ENCODE measurements around the gene CACNA2D4. TPM values are rescaled to one million over a fixed set of nuclear protein-coding genes. Genes with fewer than 3 reads are reported as not detected.

CACNA2D4 gene
- total RNA-seq, 4 donors from 2014 or later = 1.5 to 2.6 (median 2.0) TPM

- H3K27me3 ChIP-seq = no peaks in the 10 kb centered on the region
- no peaks in the 10 kb centered on the region for H3K4me1 ChIP-seq
- WGBS, 2 donors = 80 to 83% methylated on average over 1 to 2 of the region's 2 CpGs
- DNase-seq = no peak
- no peak overlapping the region for H3K4me3 ChIP-seq (replicated peaks in 1 of 3)
- no peaks in the 10 kb centered on the region for H3K9me3 ChIP-seq
- no peaks in the 10 kb centered on the region for H3K36me3 ChIP-seq
- no peak overlapping the region for H3K27ac ChIP-seq
- intact Hi-C loops (cut with DNase I) = no loop called here
- TF ChIP-seq POLR2A (IDR thresholded peaks at IDR 0.05) = no peak
- TF ChIP-seq, protein P1, sequence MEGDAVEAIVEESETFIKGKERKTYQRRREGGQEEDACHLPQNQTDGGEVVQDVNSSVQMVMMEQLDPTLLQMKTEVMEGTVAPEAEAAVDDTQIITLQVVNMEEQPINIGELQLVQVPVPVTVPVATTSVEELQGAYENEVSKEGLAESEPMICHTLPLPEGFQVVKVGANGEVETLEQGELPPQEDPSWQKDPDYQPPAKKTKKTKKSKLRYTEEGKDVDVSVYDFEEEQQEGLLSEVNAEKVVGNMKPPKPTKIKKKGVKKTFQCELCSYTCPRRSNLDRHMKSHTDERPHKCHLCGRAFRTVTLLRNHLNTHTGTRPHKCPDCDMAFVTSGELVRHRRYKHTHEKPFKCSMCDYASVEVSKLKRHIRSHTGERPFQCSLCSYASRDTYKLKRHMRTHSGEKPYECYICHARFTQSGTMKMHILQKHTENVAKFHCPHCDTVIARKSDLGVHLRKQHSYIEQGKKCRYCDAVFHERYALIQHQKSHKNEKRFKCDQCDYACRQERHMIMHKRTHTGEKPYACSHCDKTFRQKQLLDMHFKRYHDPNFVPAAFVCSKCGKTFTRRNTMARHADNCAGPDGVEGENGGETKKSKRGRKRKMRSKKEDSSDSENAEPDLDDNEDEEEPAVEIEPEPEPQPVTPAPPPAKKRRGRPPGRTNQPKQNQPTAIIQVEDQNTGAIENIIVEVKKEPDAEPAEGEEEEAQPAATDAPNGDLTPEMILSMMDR (IDR thresholded peaks at IDR 0.05) = no peak
Observed at GRCh38 chr12:1890810-1891209, 27.6 kb downstream of the CACNA2D4 start.

DNA sequence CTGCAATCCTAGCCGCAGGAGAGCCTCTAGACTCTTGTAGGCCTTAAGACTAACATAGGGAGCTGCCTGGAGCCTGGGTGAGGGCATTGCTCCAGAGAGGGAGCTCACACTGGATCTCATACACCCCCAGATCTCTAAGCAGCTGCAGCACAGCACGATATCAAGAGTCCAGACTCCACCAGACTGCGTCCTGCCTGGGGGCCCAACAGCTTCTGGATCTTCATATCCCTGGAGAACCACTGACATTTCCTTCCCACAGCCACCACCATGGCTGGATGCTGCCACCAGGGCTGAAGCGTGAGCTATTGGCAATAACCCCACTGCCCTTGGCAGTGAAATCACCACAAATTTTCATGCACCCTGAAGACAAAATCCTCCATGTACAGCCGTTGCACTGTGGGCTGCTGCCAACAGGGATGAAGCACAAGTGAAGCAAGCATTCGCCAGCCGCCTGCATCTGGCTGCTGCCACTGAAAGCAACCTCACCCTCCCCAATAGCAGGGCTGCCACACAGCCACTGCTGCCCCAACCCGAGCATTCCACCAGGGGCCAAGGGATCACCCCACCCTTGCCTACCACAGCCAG, 28.2 kb downstream of the CACNA2D4 start:
- H3K27ac ChIP-seq = no peak overlapping the region
- intact Hi-C loops (cut with DNase I) = no loop called here
- no peaks in the 10 kb centered on the region for H3K4me1 ChIP-seq
- no peak for DNase-seq
- H3K36me3 ChIP-seq = no peaks in the 10 kb centered on the region
- TF ChIP-seq, protein P1 (IDR thresholded peaks at IDR 0.05) = no peak
- no peak for TF ChIP-seq POLR2A (IDR thresholded peaks at IDR 0.05)
- no peak overlapping the region for H3K4me3 ChIP-seq (replicated peaks in 1 of 3)
- H3K9me3 ChIP-seq = no peaks in the 10 kb centered on the region
- WGBS, 2 donors = 81 to 96% methylated on average over 5 to 7 of the region's 8 CpGs
- H3K27me3 ChIP-seq = no peaks in the 10 kb centered on the region

GRCh38 chr12:1888923-1889322, 29.5 kb downstream of the CACNA2D4 start:
- Histone ChIP-seq H3K9me3 (no peaks in the 10 kb centered on the region), H3K4me1 (no peaks in the 10 kb centered on the region), H3K36me3 (no peaks in the 10 kb centered on the region), H3K4me3 (replicated peaks in 1 of 3) (no peak overlapping the region), H3K27ac (no peak overlapping the region), H3K27me3 (no peaks in the 10 kb centered on the region)
- WGBS, 2 donors = 89 to 93% methylated on average over 3 of the region's 3 CpGs
- intact Hi-C loops (cut with DNase I) = no loop called here
- no peak for DNase-seq
- TF ChIP-seq POLR2A (IDR thresholded peaks at IDR 0.05) = no peak
- TF ChIP-seq, protein P1 (IDR thresholded peaks at IDR 0.05) = no peak

DNA sequence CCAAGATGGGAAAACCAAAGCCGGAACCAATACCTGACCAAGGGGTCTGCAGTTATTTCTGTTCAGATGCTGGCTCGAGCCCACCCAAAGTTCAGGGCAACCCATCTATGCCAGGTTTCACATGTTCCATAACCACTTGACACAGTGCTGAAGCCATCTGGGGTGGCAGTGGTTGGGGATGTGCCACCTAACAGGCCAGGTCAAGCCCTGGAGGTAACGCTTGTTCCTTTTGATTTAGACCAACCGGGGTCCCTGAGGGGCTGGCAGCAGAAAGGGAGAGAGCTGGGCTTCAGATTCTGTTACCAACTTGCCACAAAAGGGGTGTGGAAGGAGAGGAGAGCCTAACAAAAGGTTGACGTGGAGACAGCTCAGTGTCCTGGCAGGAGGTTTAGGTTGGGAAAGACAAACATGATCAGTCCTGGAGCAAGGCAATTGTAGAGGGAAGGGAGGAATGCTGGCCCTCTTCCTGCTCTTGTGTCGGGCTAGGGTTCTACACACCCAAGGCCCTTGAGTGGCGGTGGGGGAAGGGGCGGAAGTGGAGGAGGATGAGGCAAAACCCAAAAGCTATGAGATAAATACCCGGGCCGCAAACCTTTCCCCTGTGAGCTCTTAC, 31.9 kb downstream of the CACNA2D4 start:
- Histone ChIP-seq H3K36me3 (no peaks in the 10 kb centered on the region), H3K27ac (no peak overlapping the region), H3K4me1 (no peaks in the 10 kb centered on the region), H3K9me3 (no peaks in the 10 kb centered on the region), H3K27me3 (no peaks in the 10 kb centered on the region), H3K4me3 (replicated peaks in 1 of 3) (no peak overlapping the region)
- no peak for DNase-seq
- intact Hi-C loops (cut with DNase I) = no loop called here
- TF ChIP-seq, protein P1 (IDR thresholded peaks at IDR 0.05) = no peak
- TF ChIP-seq POLR2A (IDR thresholded peaks at IDR 0.05) = no peak
- 81 to 86% methylated on average over 10 of the region's 10 CpGs for WGBS, 2 donors

DNA sequence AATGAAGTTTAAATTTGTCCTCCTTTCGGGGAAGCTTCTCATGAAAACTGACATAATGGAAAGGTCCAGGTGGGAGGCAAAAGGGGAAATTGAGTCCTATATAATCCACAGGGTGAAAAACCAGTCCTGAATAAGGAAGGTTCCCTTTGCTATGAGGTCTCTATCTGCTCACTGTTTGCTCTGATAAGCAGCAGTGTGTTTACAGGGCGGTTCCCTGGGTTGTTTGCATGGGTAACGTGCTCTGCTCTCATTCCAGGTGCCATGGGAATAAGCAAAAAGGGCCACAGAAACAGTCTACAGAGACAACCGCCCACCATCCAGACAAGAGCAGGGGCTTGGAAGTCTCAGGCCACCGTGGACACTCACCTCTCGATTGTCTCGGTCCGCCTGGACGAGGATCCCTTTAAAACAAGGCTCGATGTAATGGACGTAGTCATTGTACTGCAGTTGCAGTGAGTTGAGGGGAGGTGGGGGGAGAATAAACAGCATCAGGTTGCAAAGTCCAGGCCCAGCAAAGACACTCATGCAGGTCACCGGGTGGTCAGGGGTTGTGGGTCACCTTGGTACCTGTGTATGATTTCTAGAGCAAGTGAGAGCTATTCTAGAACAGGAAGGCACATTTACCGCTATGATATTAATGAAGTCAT, 32.7 kb downstream of the CACNA2D4 start:
- intact Hi-C loops (cut with DNase I) = no loop called here
- Histone ChIP-seq H3K9me3 (no peaks in the 10 kb centered on the region), H3K36me3 (no peaks in the 10 kb centered on the region), H3K27ac (no peak overlapping the region), H3K4me3 (replicated peaks in 1 of 3) (no peak overlapping the region), H3K27me3 (no peaks in the 10 kb centered on the region), H3K4me1 (no peaks in the 10 kb centered on the region)
- TF ChIP-seq POLR2A (IDR thresholded peaks at IDR 0.05) = no peak
- TF ChIP-seq, protein P1 (IDR thresholded peaks at IDR 0.05) = no peak
- no peak for DNase-seq
- WGBS, 2 donors = 78 to 93% methylated on average over 13 of the region's 13 CpGs

Data from thyroid gland (tissue), 4 donors.